LNCAP (cell line): Measurements from ENCODE around the gene EXOC2.

Source experiments
- TF ChIP-seq, protein P1 (sequence below): fragments of 450-650 bp; IDR thresholded peaks from 2 replicates; pipeline ENCODE4 v1.5.1; 2017; ENCODE audit warnings: mild to moderate bottlenecking

EXOC2 gene

DNA sequence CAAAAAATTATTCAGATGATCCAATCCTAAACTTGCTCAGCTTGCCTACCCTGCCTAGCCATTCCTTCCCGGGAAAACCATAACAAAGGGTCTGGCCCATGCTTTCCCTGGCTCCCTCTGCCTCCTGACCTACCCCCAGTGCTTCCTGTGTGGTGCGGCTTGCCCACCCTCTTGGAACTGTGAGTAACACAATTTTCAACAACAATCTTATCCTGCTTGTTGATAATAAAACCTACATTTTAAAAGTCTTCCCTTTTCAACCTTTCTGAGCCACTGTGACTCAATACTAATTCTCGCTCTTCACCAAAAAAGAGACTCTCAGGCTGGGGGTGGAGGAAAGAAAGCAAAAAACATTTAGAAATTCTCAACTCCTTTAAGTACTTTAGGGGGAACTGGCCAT, 18.0 kb downstream of the EXOC2 start:
- TF ChIP-seq, protein P1, sequence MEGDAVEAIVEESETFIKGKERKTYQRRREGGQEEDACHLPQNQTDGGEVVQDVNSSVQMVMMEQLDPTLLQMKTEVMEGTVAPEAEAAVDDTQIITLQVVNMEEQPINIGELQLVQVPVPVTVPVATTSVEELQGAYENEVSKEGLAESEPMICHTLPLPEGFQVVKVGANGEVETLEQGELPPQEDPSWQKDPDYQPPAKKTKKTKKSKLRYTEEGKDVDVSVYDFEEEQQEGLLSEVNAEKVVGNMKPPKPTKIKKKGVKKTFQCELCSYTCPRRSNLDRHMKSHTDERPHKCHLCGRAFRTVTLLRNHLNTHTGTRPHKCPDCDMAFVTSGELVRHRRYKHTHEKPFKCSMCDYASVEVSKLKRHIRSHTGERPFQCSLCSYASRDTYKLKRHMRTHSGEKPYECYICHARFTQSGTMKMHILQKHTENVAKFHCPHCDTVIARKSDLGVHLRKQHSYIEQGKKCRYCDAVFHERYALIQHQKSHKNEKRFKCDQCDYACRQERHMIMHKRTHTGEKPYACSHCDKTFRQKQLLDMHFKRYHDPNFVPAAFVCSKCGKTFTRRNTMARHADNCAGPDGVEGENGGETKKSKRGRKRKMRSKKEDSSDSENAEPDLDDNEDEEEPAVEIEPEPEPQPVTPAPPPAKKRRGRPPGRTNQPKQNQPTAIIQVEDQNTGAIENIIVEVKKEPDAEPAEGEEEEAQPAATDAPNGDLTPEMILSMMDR: no peak

- TF ChIP-seq, protein P1: no peak
Measured at GRCh38 chr6:674406-674805, 18.5 kb downstream of the EXOC2 start.

- TF ChIP-seq, protein P1: no peak
Measured at GRCh38 chr6:667253-667927, 25.5 kb downstream of the EXOC2 start.

DNA sequence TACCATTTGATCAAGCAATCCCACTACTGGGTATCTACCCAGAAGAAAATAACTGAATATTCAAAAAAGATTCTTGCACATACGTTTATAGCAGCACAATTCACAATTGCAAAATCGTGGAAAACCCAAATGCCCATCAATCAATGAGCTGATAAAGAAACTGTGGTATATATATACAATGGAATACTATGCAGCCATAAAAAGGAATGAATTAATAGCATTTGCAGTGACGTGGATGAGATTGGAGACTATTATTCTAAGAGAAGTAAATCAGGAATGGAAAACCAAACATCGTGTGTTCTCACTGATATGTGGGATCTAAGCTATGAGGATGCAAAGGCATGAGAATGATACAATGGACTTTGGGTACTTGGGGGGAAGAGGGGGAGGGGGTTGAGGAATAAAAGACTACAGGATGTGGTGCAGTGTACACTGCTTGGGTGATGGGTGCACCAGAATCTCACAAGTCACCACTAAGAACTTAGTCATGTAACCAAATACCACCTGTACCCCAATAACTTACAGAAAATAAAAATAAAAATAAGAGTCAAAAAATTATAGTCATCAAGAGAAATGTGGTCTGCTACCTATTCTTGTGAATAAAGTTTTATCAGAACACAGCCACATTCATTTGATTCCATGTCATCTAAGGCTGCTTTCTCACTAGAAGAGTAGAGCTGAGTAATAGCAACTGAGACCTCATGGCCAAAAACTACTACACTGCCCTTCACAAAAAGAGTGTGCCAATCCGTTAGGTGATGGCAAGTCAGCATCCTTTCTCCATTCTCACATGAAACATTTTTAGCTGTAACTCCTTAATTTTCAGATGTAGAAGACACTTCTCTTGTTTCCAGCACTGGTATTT, 27.3 kb downstream of the EXOC2 start:
- TF ChIP-seq, protein P1: no peak

GRCh38 chr6:659716-660581, 33.0 kb downstream of the EXOC2 start:
- TF ChIP-seq, protein P1: no peak

DNA sequence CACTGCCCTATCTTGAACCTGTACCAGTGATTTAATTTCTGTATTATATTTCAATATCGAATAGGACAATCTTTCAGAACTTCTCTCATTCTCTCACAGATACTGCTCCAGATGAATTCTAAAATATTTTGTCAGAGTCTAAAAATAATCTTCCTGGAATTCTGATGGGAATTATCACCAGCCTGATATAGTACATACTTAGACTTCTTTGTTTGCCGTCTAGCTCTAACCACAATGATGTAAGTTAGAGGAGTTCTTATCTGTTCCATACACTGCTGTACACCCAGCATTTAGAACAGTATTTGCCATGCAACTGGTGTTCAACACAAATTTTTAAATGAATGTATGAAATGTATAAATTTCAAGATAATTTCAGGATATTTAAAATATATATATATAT, 34.7 kb downstream of the EXOC2 start:
- TF ChIP-seq, protein P1: no peak

- TF ChIP-seq, protein P1: no peak
Measured at GRCh38 chr6:657743-658142, 35.2 kb downstream of the EXOC2 start.
